Glomerular endothelial cell (primary cell): Measurements from ENCODE around the gene FAN1. TPM values are rescaled to one million over a fixed set of nuclear protein-coding genes. Genes with fewer than 3 reads are reported as not detected.
"Not testable (repeated sequence)": the region's sequence is repeated elsewhere in the genome, so short reads cannot be mapped to it uniquely, and the experiment has no call there.

Experiments
- DNase-seq: peaks from one replicate; pipeline ENCODE4 v3.0.0-alpha.2; 2011; ENCODE audit warnings: low read depth, low spot score; ENCODE audit errors: extremely low read depth
- total RNA-seq: library from RNA; depleted of rRNA; stranded (reverse); fragments of >200 nt; gene quantifications from 2 replicates; pipeline ENCODE4 v1.2.3, GENCODE V29; 2015

FAN1 gene
- total RNA-seq = 7.7 and 9.7 TPM in 2 replicates

DNA sequence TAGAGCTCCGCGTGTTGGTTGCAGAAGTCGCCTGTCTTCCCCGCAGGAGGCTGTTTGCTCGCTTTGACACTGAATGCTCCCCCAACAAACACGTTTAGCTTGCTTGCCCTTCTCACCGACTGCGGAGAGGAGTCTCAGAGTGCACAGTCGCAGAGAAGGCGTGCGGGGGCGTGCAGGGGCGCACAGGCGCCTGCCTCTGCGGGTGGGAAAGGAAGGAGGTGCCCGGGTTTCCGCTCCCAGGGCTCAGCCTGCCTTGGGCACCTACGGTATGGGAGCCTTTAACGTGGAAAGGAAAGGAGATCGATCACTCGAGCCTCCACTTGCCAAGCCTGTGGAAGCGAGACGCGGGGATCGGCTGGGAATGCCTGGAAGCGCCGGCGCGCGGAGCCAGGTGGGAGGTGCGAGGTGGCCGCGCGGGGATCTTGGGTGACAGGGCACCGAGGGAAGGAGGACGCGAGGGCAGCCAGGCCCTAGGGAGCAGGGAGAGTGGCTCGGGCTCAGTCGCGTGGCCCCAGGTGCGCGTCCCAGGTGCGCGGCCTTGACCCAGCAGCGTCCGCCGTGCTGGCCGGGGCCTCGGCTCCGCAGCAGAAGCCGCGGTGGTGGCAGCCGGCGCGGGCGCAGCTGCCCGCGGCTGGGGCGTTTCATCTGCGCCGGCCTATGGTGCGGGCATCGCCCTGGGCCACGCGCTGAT is at the start of gene FAN1:
Gene FAN1, plus strand, starts transcription at position 419 of the 691 bp plus-strand sequence. CDS start 749 bp downstream, outside the sequence.
- DNase-seq = peak; percentile 31

DNA sequence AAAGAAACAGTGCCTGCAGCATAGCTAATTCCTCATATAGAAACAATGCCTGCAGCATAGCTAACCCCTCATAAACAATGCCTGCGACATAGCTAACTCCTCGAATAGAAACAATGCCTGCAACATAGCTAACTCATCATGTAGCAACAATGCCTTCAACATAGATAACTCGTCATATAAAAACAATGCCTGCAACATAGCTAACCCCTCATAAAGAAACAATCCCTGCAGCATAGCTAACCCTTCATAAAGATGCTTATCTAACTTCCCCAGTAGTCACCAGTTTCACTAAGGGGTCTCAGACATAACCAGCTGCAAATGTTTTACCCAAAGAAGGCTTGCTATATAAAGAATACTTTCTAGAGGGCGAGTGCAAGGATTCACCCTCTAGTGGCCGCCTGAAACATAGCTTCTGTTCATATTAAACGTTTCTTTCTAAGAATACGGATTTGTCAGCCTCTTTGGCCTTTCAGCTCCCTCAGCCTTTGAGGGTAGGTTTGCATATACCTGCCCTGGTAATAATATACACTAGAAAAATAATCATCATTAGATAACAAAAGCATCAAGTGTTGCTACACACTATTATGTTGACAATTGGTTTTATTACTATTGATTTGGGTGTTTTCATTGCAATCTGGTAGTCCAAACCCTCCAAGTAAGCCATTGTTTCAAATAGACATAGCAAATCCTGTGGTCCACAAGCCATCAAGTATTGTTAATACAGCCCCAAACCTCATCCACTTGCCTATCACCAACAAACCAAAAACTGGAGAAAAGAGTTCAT is 44.4 kb upstream of the FAN1 start:
- DNase-seq = no peak

DNA sequence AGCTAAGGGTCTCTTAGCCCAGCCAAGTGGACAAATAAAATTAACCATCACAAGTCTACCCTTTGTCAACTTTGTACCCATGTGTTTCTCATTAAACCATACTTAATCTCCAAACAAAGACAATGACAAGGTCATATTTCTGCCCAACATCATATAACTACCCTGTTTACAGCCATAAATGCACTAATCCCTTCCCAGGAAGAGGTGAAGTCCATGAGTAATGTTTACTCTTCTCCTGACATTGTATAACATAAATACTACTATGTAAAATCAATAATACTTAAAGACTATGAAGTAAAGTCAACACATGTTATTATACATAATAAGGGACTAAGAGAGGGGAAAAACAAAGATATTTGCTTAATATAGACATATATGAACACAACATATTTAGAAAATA is 38.5 kb upstream of the FAN1 start:
- DNase-seq = no peak

DNA sequence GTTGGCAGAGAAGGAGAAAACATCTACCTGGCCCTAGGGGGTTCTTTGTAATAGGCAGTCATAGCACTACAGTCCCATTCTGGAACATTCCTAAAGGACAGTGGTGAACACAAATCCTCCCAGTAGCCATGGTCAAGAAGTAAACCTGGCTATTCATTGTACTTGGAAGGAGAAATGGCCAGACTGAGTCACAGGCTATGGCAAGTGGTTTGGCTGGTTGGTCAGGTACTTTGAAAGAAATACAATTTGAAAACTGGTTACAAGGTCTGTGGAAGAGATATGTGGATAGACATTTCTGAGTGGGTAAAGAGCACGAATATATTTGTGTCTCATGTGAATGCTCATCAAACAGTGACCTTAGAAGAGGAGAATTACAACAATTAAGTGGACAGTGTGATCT is 33.0 kb upstream of the FAN1 start:
- no peak for DNase-seq

DNA sequence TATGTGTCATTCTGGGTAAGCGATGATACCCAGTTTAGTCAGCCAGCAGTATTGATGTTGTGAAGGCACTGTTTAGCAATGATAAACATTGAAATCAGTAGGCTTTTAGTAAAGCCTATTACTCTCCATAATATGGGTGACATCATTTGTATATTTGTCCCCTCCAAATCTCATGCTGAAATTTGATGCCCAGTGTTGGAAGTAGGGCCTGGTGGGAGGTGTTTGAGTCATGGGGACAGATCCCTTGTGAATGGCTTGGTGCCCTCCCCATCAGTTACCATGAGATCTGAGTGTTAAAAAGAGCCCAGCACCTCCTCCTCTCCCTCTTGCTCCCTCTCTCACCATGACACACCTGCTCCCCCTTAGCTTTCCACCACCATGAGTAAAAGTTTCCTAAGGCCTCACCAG is 31.4 kb upstream of the FAN1 start:
- no peak for DNase-seq

DNA sequence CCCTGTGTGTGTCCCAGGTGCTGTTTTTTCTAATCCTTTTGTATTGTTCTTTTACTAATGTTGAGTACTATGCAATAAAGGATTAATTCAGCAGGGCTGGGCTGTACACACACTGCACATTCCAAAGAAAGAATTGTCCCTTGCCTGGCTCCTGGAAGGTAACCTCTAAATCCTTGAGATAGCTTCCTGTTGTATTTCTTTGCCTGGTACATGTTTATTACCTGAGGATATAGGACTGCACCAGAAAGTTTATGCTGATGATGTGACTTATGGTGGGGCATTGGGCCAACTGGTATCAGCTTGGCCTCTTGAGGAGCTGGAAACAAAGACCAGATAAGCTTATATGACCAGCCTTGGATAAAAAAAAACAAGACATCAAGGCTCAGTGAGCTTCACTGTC is 26.6 kb upstream of the FAN1 start:
- DNase-seq = no peak

DNA sequence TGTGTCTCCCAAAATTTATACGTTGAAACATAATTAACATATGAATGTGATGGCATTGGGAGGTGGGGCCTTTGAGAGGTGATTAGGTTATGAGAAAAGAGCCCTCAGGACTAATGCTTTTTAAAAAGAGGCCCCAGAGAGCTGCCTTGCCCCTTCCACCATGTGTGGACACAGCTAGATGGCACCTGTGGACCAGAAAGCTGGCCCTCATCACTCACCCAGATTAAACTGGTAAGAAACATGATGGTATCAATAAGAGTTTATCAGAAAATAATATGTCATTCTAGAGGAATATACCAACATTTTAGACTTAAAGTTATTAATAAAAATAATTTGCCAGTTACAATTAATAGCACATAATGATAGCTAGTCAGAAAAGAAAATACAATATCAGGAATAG is 25.2 kb upstream of the FAN1 start:
- DNase-seq = no peak

DNA sequence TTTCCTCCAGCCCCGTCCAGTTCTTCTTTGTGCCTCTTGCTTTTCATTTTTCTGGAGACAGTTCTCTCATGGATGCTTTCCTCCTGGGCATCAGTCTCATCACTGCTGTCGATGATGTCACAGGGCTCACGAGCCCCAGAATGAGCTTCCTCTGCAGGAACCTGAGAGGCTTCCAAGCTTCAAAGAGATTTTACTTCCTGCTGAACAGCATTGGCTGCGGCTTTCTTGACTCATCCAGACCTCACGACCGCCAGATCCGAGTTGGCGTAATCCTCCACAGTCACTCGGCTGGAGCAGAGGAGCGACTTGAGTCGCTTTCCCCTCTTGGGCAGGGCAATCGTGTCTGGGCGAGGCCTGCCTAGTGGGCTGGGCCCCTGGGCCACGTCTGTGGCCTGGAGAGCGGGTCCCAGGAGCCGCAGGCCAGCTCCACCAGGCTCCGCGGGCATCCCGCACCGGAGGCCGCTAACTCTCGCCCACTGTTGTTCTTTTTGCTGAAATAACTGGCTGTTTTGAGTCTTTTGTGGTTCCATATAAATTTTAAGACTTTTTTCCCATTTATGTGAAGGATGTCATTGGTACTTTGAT is 20.8 kb upstream of the FAN1 start:
- DNase-seq = no peak

DNA sequence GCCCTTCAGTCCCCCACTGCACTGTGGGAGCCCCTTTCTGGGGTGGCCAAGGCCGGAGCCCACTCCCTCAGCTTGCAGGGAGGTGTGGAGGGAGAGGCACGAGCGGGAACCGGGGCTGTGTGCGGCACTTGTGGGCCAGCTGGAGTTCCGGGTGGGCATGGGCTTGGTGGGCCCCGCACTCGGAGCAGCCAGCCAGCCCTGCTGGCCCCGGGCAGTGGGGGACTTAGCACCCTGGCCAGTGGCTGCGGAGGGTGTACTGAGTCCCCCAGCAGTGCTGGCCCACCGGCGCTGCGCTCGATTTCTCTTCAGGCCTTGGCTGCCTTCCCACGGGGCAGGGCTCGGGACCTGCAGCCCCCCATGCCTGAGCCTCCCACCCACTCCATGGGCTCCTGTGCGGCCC is 20.0 kb upstream of the FAN1 start:
- not testable (repeated sequence) for DNase-seq

DNA sequence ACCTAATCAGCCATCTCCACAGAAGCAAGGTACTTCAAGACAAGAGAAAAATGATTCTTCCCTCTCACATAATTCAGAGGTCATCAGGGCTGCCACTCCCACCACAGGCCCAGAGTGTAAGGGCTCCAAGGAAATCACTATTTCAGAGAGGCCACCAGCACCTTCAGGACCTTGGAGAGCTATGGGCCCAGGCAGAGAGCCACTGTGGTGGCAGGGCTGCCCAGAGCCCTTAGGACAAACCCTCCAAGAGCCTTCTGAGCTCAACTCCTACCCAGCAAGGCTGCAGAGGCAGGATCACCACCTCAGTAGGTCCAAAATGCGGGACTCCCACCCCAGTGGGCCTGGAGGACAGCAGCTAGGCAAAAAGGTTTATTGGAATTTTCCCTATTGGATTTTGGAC is 17.9 kb upstream of the FAN1 start:
- no peak for DNase-seq

DNA sequence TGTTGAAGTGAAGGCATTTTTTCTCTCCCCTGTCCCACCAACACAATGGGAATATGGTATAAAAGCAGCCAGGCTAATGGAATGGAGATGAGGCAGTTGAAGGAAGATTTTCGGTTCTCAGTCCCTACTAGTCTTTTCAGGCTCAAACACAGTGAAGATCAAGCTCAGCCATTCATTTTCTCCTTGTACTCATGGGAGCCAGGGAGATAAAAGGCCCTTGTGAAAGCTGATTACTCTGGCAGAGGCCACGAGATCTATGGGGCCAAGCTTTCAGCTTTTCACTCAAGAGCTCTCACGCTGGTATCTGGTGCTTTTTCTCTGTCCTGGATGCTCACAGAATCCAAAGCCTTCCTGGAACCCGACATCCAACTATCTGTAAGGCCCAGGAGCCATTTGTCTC is 14.5 kb upstream of the FAN1 start:
- DNase-seq = no peak

DNA sequence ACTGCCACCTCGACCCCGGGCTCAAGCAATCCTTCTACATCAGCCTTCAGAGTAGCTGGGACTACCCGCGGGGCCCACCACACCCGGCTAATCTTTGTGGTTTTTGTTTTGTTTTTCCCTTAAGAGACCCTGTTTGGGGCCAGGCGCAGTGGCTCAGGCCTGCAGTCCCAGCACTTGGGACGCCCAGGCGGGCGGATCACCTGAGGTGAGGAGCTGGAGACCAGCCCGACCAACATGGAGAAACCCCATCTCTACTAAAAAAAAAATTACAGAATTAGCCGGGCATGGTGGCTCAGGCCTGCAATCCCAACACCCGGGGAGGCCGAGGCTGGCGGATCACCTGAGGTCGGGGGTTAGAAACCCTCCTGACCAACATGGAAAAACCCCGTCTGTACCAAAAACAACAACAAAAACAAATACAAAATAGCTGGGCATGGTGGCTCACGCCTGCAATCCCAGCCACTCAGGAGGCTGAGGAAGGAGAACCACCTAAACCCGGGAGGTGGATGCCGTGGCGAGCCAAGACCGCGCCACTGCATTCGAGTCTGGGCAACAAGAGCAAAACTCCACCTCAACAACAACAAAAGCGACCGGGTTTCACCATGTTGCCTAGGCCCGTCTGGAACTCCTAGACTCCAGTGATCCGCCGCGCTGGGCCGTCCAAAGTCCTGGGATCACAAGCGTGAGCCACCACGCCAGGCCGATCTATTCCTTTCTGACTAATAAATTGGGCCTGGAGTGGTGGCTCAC is 8.1 kb upstream of the FAN1 start:
- no peak for DNase-seq

DNA sequence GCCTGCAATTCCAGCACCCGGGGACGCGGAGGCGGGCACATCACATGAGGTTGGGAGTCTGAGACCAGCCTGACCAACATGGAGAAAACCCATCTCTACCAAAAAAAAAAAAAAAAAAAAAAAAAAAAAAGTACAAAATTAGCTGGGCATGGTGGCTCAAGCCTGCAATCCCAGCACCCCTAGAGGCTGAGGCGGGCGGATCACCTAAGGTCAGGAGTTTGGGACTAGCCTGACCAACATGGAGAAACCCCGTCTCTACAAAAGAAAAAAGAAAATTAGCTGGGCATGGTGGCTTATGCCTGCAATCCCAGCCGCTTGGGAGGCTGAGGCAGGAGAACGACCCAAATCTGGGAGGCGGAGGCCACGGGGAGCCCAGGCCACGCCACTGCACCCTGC is 7.5 kb upstream of the FAN1 start:
- no peak for DNase-seq

DNA sequence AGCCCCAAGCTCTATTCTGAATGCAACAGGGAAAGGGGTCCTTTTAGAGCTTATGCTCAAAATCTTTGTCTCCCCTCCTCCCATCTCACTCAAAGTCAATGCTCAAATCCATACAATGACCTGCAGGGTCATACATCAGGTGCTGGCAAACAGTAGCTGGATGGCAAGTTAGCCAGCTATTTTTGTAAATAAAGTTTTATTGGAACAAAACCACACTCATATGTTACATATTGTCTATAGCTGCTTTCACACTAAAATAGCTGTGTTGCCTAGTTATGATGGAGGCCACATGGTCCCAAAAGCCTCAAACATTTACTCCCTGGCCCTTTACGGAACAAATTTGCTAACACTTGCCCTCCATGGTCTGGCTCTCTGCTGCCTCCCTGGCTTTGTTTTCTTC is 1.8 kb upstream of the FAN1 start:
- no peak for DNase-seq

DNA sequence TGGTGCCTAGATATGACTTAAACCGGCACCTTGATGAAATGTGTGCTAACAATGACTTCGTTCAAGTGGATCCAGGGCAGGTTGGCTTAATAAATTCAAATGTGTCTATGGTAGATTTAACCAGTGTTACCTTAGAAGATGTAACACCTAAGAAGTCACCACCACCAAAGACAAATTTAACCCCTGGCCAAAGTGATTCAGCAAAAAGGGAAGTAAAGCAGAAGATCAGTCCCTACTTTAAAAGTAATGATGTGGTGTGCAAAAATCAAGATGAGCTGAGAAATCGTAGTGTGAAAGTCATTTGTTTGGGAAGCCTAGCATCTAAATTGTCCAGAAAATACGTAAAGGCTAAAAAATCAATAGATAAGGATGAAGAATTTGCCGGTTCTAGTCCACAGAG is 1.1 kb downstream of the FAN1 start:
- DNase-seq = no peak

DNA sequence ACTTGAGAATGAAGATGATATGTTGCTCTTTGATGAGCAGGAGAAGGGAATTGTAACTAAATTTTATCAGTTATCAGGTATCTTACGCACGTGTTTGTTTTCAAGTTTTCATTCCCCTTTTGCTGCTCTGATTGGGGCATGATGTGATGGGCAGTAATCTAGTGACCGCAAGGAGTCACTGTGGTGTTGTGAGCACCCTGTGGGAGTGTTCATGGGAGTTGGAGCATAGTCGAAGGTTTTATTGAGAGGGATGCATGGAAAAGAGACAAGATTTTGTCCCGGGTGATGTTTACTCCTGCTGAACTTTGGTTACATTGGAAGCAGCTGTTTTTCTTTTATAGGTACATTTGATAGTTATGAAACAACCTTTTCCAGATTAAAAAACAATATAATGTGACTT is 2.1 kb downstream of the FAN1 start:
- DNase-seq = no peak

DNA sequence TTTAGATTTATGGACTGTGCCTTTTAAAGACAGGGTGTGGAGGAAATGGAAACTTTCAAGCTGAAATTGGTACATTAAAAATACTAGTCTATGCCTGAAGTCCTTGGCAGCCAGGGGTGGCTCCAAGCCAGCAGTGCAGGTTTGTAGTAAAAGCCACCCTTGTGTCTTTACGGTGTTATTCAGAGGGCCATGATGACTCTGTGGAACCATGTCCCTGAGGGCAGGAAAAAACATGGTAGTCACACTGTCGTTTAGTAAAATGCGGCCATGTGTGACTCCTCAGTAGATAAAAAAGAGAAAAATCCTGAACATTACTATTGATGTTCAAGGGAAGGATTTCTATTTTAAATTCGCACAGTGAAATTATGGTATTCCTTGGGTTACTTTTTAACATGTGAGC is 2.7 kb downstream of the FAN1 start:
- no peak for DNase-seq

DNA sequence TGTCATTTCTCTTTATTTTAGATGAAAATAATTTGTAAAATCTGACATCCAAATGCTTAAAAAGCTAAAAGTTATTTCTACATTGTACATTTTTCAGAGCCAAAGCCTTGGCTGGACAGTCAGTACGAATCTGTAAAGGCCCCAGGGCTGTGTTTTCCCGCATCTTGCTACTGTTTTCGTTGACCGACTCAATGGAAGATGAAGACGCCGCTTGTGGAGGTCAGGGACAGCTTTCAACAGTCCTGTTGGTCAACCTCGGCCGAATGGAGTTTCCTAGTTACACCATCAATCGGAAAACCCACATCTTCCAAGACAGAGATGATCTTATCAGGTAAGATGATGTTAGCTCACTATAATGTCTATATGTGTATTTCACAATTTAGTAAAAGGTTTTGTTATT is 10.0 kb downstream of the FAN1 start:
- DNase-seq = no peak

DNA sequence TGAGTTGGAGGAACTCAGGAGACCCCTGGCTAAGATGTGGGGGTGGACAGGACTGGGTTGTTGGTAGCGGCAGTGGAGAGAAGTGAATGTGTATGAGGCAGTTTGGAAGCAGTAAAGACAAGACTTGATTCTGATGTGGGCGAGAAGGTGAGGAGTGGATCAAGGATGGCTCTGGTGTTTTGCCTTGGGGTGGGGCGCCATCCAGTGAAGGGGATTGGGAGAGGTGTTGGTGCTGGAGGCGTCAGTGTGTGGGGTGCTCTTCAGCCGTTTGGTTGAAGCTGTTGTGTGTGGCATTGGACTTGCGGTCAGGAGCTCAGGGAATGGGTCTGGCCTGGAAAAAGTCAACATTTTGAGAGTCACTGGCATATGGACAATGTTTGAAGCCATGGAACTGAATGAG is 13.3 kb downstream of the FAN1 start:
- no peak for DNase-seq

DNA sequence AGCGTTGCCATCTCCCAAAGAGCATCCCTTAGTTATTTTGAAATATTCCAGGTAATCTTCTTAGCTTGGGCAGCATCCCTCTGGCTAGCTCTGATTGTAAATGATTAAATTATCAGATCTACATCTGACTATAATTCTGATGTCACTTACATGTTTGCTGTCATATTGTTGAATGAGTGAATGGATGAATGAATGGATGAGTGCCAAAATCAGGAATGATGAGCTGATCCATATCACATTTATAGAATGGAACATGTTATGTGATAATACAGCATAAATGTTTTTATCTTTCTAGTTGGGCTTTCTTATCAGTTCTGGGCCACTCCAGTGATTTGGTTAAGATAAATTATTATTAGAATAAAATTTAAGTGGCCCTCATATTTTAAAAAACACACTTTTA is 14.0 kb downstream of the FAN1 start:
- DNase-seq = no peak

DNA sequence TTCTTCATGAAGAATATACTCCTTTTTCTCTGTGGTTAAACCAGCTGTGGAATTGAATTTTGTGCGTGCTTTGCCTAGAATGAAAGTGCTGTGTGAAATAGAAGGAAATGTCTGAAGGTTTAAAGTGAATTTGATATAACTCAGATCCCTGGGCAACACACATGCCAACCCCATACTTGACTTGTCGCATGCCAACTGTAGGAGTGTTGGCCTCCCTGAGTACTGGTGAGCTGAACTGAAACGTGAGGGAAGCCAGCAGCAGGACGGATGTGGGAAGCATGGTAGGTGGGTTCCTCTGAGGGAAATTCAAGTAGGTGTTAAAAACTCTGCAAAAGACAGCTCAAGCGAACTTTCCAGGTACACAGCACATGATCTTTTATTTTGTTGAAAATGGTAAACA is 14.7 kb downstream of the FAN1 start:
- DNase-seq = no peak
